Measurements from ENCODE around the gene GRIP1.

GRCh38 chr12:66367015-66367667 lies 311.7 kb downstream of the GRIP1 start:
- TF ChIP-seq CTCF (IDR thresholded peaks at IDR 0.05; ENCODE audit: insufficient read depth, low read length), result no peak
- TF ChIP-seq POLR2AphosphoS5 (IDR thresholded peaks at IDR 0.05; ENCODE audit: low read depth), result no peak
- no peak for TF ChIP-seq REST (IDR thresholded peaks at IDR 0.05; ENCODE audit: insufficient replicate concordance, low read depth)
- no peak for TF ChIP-seq SPI1 (IDR thresholded peaks at IDR 0.05; ENCODE audit: borderline replicate concordance, low read depth)
- TF ChIP-seq GABPA (IDR thresholded peaks at IDR 0.05; ENCODE audit: low read depth), result no peak
